ENCODE measurements around the gene YPEL2. TPM values are rescaled to one million over a fixed set of nuclear protein-coding genes. Genes with fewer than 3 reads are reported as not detected.
A peak's percentile ranks its signal among the peaks of the same experiment; 100 is the strongest.
"Not testable (repeated sequence)": the region's sequence is repeated elsewhere in the genome, so short reads cannot be mapped to it uniquely, and the experiment has no call there.

The YPEL2 gene
- total and polyA plus RNA-seq, 2 donors (not counting 1 experiment from before 2014, with no cell fraction given): 4.8 to 7.8 TPM

GRCh38 chr17:59310263-59310920 is 21.1 kb upstream of the YPEL2 start:
- H3K4me3 ChIP-seq (replicated peaks in 1 of 4; ENCODE audit: control extremely low read depth in 1 of 4, insufficient read depth in 1 of 4, low read depth in 3 of 4, low read length in 4 of 4): no peak overlapping the region
- H3K9me3 ChIP-seq (ENCODE audit: control insufficient read depth, insufficient read depth, low read depth, low read length): no peaks in the 10 kb centered on the region
- no peaks in the 10 kb centered on the region for H4K20me1 ChIP-seq (ENCODE audit: control insufficient read depth, extremely low read depth, insufficient read depth, low read length)
- no peak overlapping the region for H3K4me2 ChIP-seq (ENCODE audit: extremely low read depth, insufficient read depth, low read length)
- DNase-seq (ENCODE audit: low read depth in 2 of 2): no peak
- H3K36me3 ChIP-seq (ENCODE audit: control insufficient read depth, insufficient read depth, low read length): no peaks in the 10 kb centered on the region
- no peak overlapping the region for H3K27ac ChIP-seq (ENCODE audit: insufficient read depth, low read length)
- no peak overlapping the region for H3K9ac ChIP-seq (ENCODE audit: insufficient read depth, low read length)
- H3K4me1 ChIP-seq (ENCODE audit: control insufficient read depth, extremely low read depth, insufficient read depth, low read length): no peaks in the 10 kb centered on the region
- no peak overlapping the region for H2AFZ ChIP-seq (ENCODE audit: low read length)
- H3K79me2 ChIP-seq (ENCODE audit: control insufficient read depth, insufficient read depth, low read length): no peaks in the 10 kb centered on the region
- H3K27me3 ChIP-seq (ENCODE audit: control insufficient read depth, insufficient read depth, low read length): no peaks in the 10 kb centered on the region
- TF ChIP-seq EZH2 (IDR thresholded peaks at IDR 0.05; ENCODE audit: low read length, missing control alignments) (no peak), CTCF (conservative IDR thresholded peaks at IDR 0.05 in 1 of 2, IDR thresholded peaks at IDR 0.05 in 1 of 2; ENCODE audit: low read depth in 1 of 2, low read length in 2 of 2) (no peak)

- TF ChIP-seq EZH2 (IDR thresholded peaks at IDR 0.05; ENCODE audit: low read length, missing control alignments): no peak
- TF ChIP-seq CTCF (conservative IDR thresholded peaks at IDR 0.05 in 1 of 2, IDR thresholded peaks at IDR 0.05 in 1 of 2; ENCODE audit: low read depth in 1 of 2, low read length in 2 of 2): peak; percentile 74 to 80
- Histone ChIP-seq H3K9ac (ENCODE audit: insufficient read depth, low read length) (no peak overlapping the region), H3K27ac (ENCODE audit: insufficient read depth, low read length) (no peak overlapping the region), H3K79me2 (ENCODE audit: control insufficient read depth, insufficient read depth, low read length) (no peaks in the 10 kb centered on the region), H3K4me3 (replicated peaks in 1 of 4; ENCODE audit: control extremely low read depth in 1 of 4, insufficient read depth in 1 of 4, low read depth in 3 of 4, low read length in 4 of 4) (no peak overlapping the region), H3K9me3 (ENCODE audit: control insufficient read depth, insufficient read depth, low read depth, low read length) (no peaks in the 10 kb centered on the region), H4K20me1 (ENCODE audit: control insufficient read depth, extremely low read depth, insufficient read depth, low read length) (no peaks in the 10 kb centered on the region), H3K4me2 (ENCODE audit: extremely low read depth, insufficient read depth, low read length) (no peak overlapping the region), H3K36me3 (ENCODE audit: control insufficient read depth, insufficient read depth, low read length) (no peaks in the 10 kb centered on the region), H3K4me1 (ENCODE audit: control insufficient read depth, extremely low read depth, insufficient read depth, low read length) (no peaks in the 10 kb centered on the region), H3K27me3 (ENCODE audit: control insufficient read depth, insufficient read depth, low read length) (no peaks in the 10 kb centered on the region), H2AFZ (ENCODE audit: low read length) (no peak overlapping the region)
- DNase-seq (ENCODE audit: low read depth in 2 of 2): peak in 1 of 2 donors; percentile 69
Measured at GRCh38 chr17:59311051-59311468, 20.4 kb upstream of the YPEL2 start.

GRCh38 chr17:59311521-59311920 is 19.9 kb upstream of the YPEL2 start:
- H3K36me3 ChIP-seq (ENCODE audit: control insufficient read depth, insufficient read depth, low read length); H3K79me2 ChIP-seq (ENCODE audit: control insufficient read depth, insufficient read depth, low read length); H3K27ac ChIP-seq (ENCODE audit: insufficient read depth, low read length); H2AFZ ChIP-seq (ENCODE audit: low read length); H3K4me2 ChIP-seq (ENCODE audit: extremely low read depth, insufficient read depth, low read length); H3K9ac ChIP-seq (ENCODE audit: insufficient read depth, low read length); DNase-seq (ENCODE audit: low read depth in 2 of 2); H3K27me3 ChIP-seq (ENCODE audit: control insufficient read depth, insufficient read depth, low read length); H3K4me1 ChIP-seq (ENCODE audit: control insufficient read depth, extremely low read depth, insufficient read depth, low read length); H3K9me3 ChIP-seq (ENCODE audit: control insufficient read depth, insufficient read depth, low read depth, low read length); H4K20me1 ChIP-seq (ENCODE audit: control insufficient read depth, extremely low read depth, insufficient read depth, low read length); H3K4me3 ChIP-seq (replicated peaks in 1 of 4; ENCODE audit: control extremely low read depth in 1 of 4, insufficient read depth in 1 of 4, low read depth in 3 of 4, low read length in 4 of 4): not testable (repeated sequence)
